ENCODE measurements around the gene ACTR6.

ACTR6 gene

DNA sequence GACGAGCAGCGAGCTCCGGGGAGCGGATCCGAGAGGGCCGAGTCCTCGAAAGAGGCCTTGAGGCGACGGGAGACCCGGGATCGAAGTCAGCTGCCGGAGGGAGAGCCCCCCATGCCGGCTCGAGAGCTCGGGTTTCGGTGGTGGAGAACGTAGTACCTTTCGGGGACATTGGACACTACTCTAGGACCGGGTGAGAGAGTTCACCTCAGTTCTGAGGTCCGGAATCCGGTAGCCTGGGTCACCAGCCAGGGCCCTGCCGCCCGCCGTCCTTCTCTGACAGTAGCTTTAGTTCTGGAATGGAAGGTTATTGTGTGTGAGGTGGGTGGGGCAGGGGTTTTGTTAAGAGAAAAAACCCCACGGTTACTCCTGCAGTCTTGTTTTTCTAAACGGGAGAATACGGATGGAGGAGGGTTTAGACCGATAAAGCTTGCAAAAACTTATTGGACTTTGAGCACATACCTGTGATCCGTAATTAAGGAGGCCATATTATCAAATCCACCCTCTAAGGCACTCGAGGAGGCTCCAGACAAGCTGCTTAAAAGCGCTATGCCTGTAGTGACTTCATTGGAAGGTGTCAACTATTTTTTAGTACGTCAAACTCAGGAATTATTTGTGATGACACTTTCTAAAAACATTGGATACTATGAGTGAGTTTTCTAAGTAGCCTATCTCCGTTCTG, 67.1 kb downstream of the ACTR6 start:
- no peak for DNase-seq (ENCODE audit: low spot score)

DNA sequence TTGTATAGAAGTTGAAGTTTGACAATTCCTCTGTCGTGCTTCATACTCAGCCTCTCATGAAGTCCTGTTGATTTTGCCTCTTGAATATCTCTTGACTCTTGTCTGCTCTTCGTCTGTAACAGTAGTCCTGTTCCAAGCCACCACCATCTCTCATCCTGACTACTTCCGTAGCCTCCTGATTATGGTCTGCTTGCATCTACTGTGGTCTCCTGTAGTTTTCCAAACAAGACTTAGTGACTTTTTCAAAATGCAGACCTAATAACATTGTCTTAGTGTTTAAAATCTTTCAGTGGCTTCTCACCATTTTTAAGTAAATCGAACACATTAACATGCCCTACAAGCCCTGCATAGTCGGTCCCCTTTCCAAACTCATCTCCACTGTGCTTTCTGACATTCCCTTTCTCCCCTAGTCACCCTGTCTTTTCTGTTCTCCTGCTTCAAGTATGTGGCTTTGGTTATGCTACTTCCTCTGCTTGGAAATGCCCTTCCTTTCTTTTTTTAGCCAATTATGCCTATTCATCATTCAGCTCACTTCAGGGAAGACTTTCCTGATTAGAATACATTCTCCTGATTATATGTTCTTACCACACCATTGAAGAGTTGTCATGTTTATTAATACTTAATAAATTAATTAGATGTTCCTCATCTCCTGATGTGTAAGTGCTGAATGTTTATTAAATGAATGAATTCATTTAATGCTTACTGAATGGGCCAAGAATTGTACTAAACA, 68.4 kb downstream of the ACTR6 start:
- DNase-seq (ENCODE audit: low spot score): no peak

DNA sequence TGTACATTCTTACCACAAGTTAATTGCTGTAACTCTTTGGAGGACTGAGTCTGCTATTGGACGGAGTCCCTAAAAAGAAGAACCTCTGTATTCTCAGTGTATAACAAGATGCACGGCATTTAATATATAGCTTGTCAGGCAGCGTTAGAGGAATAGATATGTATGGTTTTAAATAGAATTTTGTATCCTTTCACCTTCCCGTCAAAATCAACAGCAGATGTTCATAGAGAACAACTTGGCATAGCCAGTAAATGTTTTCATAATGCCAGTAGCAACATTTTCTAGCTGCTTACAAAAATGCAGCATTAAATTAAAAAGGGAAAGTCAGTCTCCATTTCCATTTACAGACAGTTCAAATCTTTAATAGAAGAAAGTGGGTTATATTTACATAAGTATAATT, 73.2 kb downstream of the ACTR6 start:
- DNase-seq (ENCODE audit: low spot score): no peak

Measured in iPS-NIHi11 (cell line).